ACC112 (cell line): ENCODE measurements around the gene MCL1.
A peak's percentile ranks its signal among the peaks of the same experiment; 100 is the strongest.

Source experiments
- H2AFZ ChIP-seq: fragments of 200-600 bp; sonication (generic); one replicate; pipeline ENCODE4 v1.6.0; 2017; ENCODE audit warnings: antibody characterized with exemption, low read length; ENCODE audit not compliant: unreplicated experiment
- H3K27ac ChIP-seq: fragments of 200-600 bp; sonication (generic); 2 replicates; pipeline ENCODE4 v1.5.1; 2014; ENCODE audit warnings: low read depth, mild to moderate bottlenecking, antibody characterized with exemption, low read length, moderate library complexity
- H3K27me3 ChIP-seq: fragments of 200-600 bp; sonication (generic); 2 replicates; pipeline ENCODE4 v1.6.1; 2014; ENCODE audit warnings: mild to moderate bottlenecking, antibody characterized with exemption, low read length, moderate library complexity, mixed read lengths; ENCODE audit not compliant: insufficient read depth
- H3K36me3 ChIP-seq: fragments of 200-600 bp; sonication (generic); 2 replicates; pipeline ENCODE4 v1.6.1; 2016; ENCODE audit warnings: mild to moderate bottlenecking, antibody characterized with exemption, low read length, moderate library complexity, mixed read lengths; ENCODE audit not compliant: insufficient read depth
- H3K4me1 ChIP-seq: fragments of 200-600 bp; sonication (generic); one replicate; pipeline ENCODE4 v1.6.1; 2016; ENCODE audit warnings: low read length, mixed read lengths; ENCODE audit not compliant: insufficient read depth, unreplicated experiment, control insufficient read depth
- H3K4me3 ChIP-seq: fragments of 200-600 bp; sonication (generic); 2 replicates; pipeline ENCODE4 v1.5.1; 2014; ENCODE audit warnings: mild to moderate bottlenecking, low read depth, low read length
- H3K79me2 ChIP-seq: fragments of 200-600 bp; sonication (generic); one replicate; pipeline ENCODE4 v1.6.0; 2016; ENCODE audit warnings: low read length; ENCODE audit not compliant: control insufficient read depth, unreplicated experiment, insufficient read depth

Gene MCL1

DNA sequence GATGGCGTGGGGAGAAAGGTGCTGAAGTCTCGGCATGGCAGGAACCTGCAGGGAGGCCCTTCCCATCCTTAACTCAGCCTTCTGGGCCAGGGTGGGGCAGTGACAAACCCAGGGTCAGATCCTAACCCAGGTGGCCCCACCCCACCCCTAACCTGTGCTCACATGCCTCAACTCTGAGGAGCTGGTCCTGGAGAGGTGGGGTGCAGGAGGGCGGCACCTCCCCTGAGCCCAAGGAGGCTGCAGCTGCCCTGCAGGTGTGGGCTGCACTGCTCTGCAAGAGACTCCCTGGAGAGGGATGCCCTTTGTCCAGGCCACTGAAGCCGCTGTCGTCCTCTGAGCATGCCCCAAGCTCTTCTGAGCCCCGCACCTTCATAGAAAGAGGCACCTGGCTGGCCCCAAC is 45.4 kb downstream of the MCL1 start:
- Histone ChIP-seq H2AFZ (no peak overlapping the region), H3K36me3 (no peaks in the 10 kb centered on the region), H3K4me1 (peaks cover 30% of the 10 kb centered on the region), H3K27ac (no peak overlapping the region), H3K27me3 (no peaks in the 10 kb centered on the region), H3K4me3 (no peak overlapping the region), H3K79me2 (no peaks in the 10 kb centered on the region)

DNA sequence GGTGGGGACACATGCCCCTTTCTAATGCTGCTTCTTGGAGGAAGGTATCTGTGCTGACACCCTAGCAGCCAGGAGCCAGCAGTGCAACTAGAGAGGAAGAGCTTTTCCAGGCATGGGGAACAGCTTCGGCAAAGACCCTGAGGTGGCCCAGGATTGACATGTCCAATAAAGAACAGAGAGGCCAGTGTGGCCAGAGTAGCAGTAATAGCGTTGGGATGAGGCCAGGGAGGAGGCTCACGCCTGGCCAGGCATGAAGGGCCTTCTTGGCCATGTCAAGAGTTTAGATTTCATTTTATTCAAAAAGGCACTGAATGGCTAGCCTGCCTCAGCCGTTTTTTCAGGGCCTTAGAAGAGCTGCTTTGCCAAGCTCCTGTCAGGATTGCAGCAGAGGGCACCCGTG is 46.5 kb downstream of the MCL1 start:
- Histone ChIP-seq H3K79me2 (no peaks in the 10 kb centered on the region), H2AFZ (peak overlapping the region; percentile 9), H3K4me3 (no peak overlapping the region), H3K27me3 (no peaks in the 10 kb centered on the region), H3K27ac (no peak overlapping the region), H3K4me1 (peaks cover 28% of the 10 kb centered on the region), H3K36me3 (no peaks in the 10 kb centered on the region)

GRCh38 chr1:150530491-150531159 is 48.8 kb downstream of the MCL1 start:
- Histone ChIP-seq H3K27ac (no peak overlapping the region), H3K36me3 (no peaks in the 10 kb centered on the region), H3K4me1 (peaks cover 14% of the 10 kb centered on the region), H2AFZ (no peak overlapping the region), H3K79me2 (no peaks in the 10 kb centered on the region), H3K27me3 (no peaks in the 10 kb centered on the region), H3K4me3 (no peak overlapping the region)

GRCh38 chr1:150529017-150529416 is 50.4 kb downstream of the MCL1 start:
- peaks cover 13% of the 10 kb centered on the region for H3K4me1 ChIP-seq
- H2AFZ ChIP-seq = peak overlapping the region; percentile 62
- no peaks in the 10 kb centered on the region for H3K79me2 ChIP-seq
- no peaks in the 10 kb centered on the region for H3K27me3 ChIP-seq
- no peaks in the 10 kb centered on the region for H3K36me3 ChIP-seq
- peak overlapping the region; percentile 58 for H3K27ac ChIP-seq
- H3K4me3 ChIP-seq = no peak overlapping the region

DNA sequence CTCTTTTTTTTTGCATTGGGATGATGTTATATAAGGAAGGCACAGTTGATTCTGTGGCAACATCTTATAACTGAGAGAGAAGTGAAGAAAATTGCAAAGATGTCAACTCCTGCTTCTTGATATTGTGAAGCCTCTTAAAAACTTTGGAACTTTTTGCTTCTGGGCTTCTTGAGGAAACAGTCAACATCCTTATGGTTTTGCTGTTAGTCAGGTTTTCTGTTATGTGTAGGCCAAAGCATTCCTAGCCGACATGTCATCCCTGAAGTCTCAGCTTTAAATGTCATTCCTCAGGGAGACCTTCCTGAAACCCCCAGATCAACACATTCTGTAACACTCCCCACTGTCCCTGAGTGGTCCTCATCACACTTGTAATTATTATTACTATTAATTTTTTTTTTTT is 51.2 kb downstream of the MCL1 start:
- H3K27ac ChIP-seq = peak overlapping the region; percentile 14; the same call in 1 of the 2 replicates
- H3K4me3 ChIP-seq = no peak overlapping the region
- H3K4me1 ChIP-seq = peaks cover 13% of the 10 kb centered on the region
- no peaks in the 10 kb centered on the region for H3K27me3 ChIP-seq
- no peaks in the 10 kb centered on the region for H3K79me2 ChIP-seq
- H3K36me3 ChIP-seq = no peaks in the 10 kb centered on the region
- no peak overlapping the region for H2AFZ ChIP-seq

DNA sequence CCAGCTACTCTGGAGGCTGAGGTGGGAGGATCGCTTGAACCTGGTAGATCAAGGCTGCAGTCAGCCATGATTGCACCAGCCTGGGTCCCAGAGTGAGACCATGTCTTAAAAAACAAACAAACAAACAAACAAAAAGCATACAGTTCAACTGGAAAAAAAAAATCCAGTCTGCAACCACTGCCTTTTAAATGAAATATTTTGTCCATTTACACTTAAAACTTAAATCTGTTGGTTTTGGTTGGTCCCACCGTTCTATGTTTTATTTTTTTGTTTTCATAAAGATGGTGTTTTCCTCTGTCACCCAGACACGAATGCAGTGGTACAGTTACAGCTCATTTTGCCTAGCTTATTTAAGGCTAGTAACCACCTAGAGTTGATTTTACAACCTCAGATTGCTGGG is 54.1 kb downstream of the MCL1 start:
- Histone ChIP-seq H3K79me2 (no peaks in the 10 kb centered on the region), H3K36me3 (no peaks in the 10 kb centered on the region), H3K4me3 (no peak overlapping the region), H3K27ac (no peak overlapping the region), H2AFZ (no peak overlapping the region), H3K4me1 (peaks cover 13% of the 10 kb centered on the region), H3K27me3 (no peaks in the 10 kb centered on the region)
